HepG2 (cell line): Measurements from ENCODE around the gene C22orf15. TPM values are rescaled to one million over a fixed set of nuclear protein-coding genes. Genes with fewer than 3 reads are reported as not detected.

ENCODE experiments used
- KDM5A ChIP-seq: fragments of 200-600 bp; sonication (generic); IDR thresholded peaks from 2 replicates; pipeline ENCODE4 v1.7.0; 2018; ENCODE audit warnings: antibody characterized with exemption, mild to moderate bottlenecking, low read length, borderline replicate concordance
- MEF2D ChIP-seq: sonication (generic); formaldehyde crosslinking; IDR thresholded peaks from 2 replicates; pipeline ENCODE4 v1.5.1; 2020; ENCODE audit warnings: mild to moderate bottlenecking, missing genetic modification reagents
- NFIB ChIP-seq: sonication (generic); formaldehyde crosslinking; IDR thresholded peaks from 2 replicates; pipeline ENCODE4 v1.9.0; 2021; ENCODE audit warnings: missing genetic modification reagents, mild to moderate bottlenecking, borderline replicate concordance
- REST ChIP-seq, 2 experiments: IDR thresholded peaks; 2 replicates each; pipeline ENCODE4 v1.6.1; 2011 to 2012; ENCODE audit warnings: low read length in 2 of 2, borderline replicate concordance in 1 of 2, low read depth in 1 of 2, mild to moderate bottlenecking in 1 of 2, moderate library complexity in 1 of 2
- RNF2 ChIP-seq: fragments of 450-650 bp; conservative IDR thresholded peaks from 2 replicates; pipeline ENCODE4 v1.6.1; 2016; ENCODE audit warnings: low read depth
- SAP130 ChIP-seq: IDR thresholded peaks from 2 replicates; pipeline ENCODE4 v1.6.1; 2016; ENCODE audit warnings: low read depth
- SIN3B ChIP-seq: fragments of 150-350 bp; IDR thresholded peaks from 2 replicates; pipeline ENCODE4 v1.6.1; 2014; ENCODE audit warnings: low read length
- SRSF1 ChIP-seq: fragments of 200-400 bp; formaldehyde crosslinking; optimal IDR thresholded peaks from 2 replicates; pipeline ENCODE3; 2017; ENCODE audit warnings: mild to moderate bottlenecking, low read depth, low read length, moderate library complexity
- TCF7 ChIP-seq: sonication (generic); IDR thresholded peaks from 2 replicates; pipeline ENCODE4 v1.6.1; 2016; ENCODE audit warnings: antibody characterized with exemption, low read depth
- UBTF ChIP-seq: sonication (generic); formaldehyde crosslinking; IDR thresholded peaks from 2 replicates; pipeline ENCODE4 v1.4.0; 2020; ENCODE audit warnings: mild to moderate bottlenecking, missing genetic modification reagents
- ZBED4 ChIP-seq: sonication (generic); formaldehyde crosslinking; IDR thresholded peaks from 2 replicates; pipeline ENCODE4 v1.4.0; 2020; ENCODE audit warnings: missing genetic modification reagents, borderline replicate concordance
- ZFP37 ChIP-seq: sonication (generic); formaldehyde crosslinking; IDR thresholded peaks from 2 replicates; pipeline ENCODE4 v1.4.0; 2020; ENCODE audit warnings: missing genetic modification reagents, borderline replicate concordance
- ZKSCAN5 ChIP-seq: sonication (generic); formaldehyde crosslinking; IDR thresholded peaks from 2 replicates; pipeline ENCODE4 v1.5.1; 2020; ENCODE audit warnings: mild to moderate bottlenecking, missing genetic modification reagents
- ZNF296 ChIP-seq: sonication (generic); formaldehyde crosslinking; conservative IDR thresholded peaks from 2 replicates; pipeline ENCODE4 v1.5.0; 2020; ENCODE audit warnings: mild to moderate bottlenecking, missing genetic modification reagents
- ZNF558 ChIP-seq: sonication (generic); formaldehyde crosslinking; IDR thresholded peaks from 2 replicates; pipeline ENCODE4 v1.9.0; 2022; ENCODE audit warnings: mild to moderate bottlenecking, missing genetic modification reagents, borderline replicate concordance
- ZNF644 ChIP-seq: IDR thresholded peaks from 2 replicates; pipeline ENCODE4 v1.6.1; 2016; ENCODE audit warnings: low read depth
- ZNF703 ChIP-seq: sonication (generic); formaldehyde crosslinking; IDR thresholded peaks from 2 replicates; pipeline ENCODE4 v1.5.1; 2020; ENCODE audit warnings: missing genetic modification reagents, mild to moderate bottlenecking, moderate library complexity, borderline replicate concordance
- ZNF83 ChIP-seq: sonication (generic); formaldehyde crosslinking; IDR thresholded peaks from 2 replicates; pipeline ENCODE4 v1.4.0; 2020; ENCODE audit warnings: missing genetic modification reagents, mild to moderate bottlenecking, borderline replicate concordance
- polyA plus RNA-seq, 8 experiments: library from polyadenylated mRNA; depleted of rRNA in 3 of 8; stranded (reverse) in 7 of 8; unstranded in 1 of 8; fragments of >200 nt; fragmentation: Illumina TruSeq in 4 of 8; extraction: Trizol in 4 of 8; gene quantifications; 2 replicates each; pipeline versions ENCODE4 v1.2.1 to v1.2.3, GENCODE V29; 2011 to 2016; ENCODE audit warnings: low read depth in 4 of 8, missing spikeins in 1 of 8, mixed read lengths in 1 of 8; ENCODE audit not compliant: insufficient read depth in 1 of 8
- total RNA-seq, 5 experiments: library from RNA; depleted of rRNA; stranded (reverse); fragments of >200 nt; fragmentation: Illumina TruSeq; extraction: Trizol; gene quantifications; 2 replicates each; pipeline ENCODE4 v1.2.3, GENCODE V29; 2016; ENCODE audit warnings: low read depth in 1 of 5

Gene C22orf15
- total and polyA plus RNA-seq, 2 of the 13 experiments (the other 11 are each of a cell fraction or from before 2014, with no cell fraction given), result not detected

GRCh38 chr22:23716811-23717801 is 45.7 kb upstream of the C22orf15 start (continued):
- peak; percentile 49; the same call in 1 of the 2 replicates for TF ChIP-seq ZBED4 (CRISPR knock-in tag)
- 0 out of 2 replicates have a peak, but pooled peaks have one; percentile 84 for TF ChIP-seq ZNF558 (CRISPR knock-in tag)
- TF ChIP-seq KDM5A, result peak; percentile 54; the same call in 1 of the 2 replicates
- no peak; the same call in 1 of the 2 replicates for TF ChIP-seq ZNF296 (CRISPR knock-in tag)
- TF ChIP-seq MEF2D (CRISPR knock-in tag), result no peak
- TF ChIP-seq NFIB (CRISPR knock-in tag), result no peak
- peak; percentile 84; the same call in 1 of the 2 replicates for TF ChIP-seq ZFP37 (CRISPR knock-in tag)
- TF ChIP-seq UBTF (CRISPR knock-in tag), result peak; percentile 85; the same call in 1 of the 2 replicates
- no peak for TF ChIP-seq ZNF644
- no peak; the same call in 1 of the 2 replicates for TF ChIP-seq ZKSCAN5 (CRISPR knock-in tag)
- TF ChIP-seq REST (IDR thresholded peaks at IDR 0.05; ENCODE audit: borderline replicate concordance in 1 of 2, low read depth in 1 of 2, low read length in 2 of 2), result no peak
- no peak for TF ChIP-seq SIN3B
- no peak for TF ChIP-seq TCF7
- TF ChIP-seq ZNF703 (CRISPR knock-in tag), result no peak
- no peak for TF ChIP-seq SRSF1
- TF ChIP-seq ZNF83 (CRISPR knock-in tag), result no peak; the same call in 1 of the 2 replicates
- TF ChIP-seq RNF2, result no peak; the same call in 1 of the 2 replicates
- peak; percentile 96 for TF ChIP-seq SAP130 (CRISPR knock-in tag)
